GM19324 (cell line): Measurements from ENCODE around the gene HOXC4.

Experiments used
- ATAC-seq: cut with Tn5 transposase; IDR thresholded peaks from one replicate; pipeline ENCODE4 v1.9.1; 2021; ENCODE audit warnings: mild to moderate bottlenecking, moderate library complexity; ENCODE audit not compliant: unreplicated experiment, low FRiP score

HOXC4 gene

DNA sequence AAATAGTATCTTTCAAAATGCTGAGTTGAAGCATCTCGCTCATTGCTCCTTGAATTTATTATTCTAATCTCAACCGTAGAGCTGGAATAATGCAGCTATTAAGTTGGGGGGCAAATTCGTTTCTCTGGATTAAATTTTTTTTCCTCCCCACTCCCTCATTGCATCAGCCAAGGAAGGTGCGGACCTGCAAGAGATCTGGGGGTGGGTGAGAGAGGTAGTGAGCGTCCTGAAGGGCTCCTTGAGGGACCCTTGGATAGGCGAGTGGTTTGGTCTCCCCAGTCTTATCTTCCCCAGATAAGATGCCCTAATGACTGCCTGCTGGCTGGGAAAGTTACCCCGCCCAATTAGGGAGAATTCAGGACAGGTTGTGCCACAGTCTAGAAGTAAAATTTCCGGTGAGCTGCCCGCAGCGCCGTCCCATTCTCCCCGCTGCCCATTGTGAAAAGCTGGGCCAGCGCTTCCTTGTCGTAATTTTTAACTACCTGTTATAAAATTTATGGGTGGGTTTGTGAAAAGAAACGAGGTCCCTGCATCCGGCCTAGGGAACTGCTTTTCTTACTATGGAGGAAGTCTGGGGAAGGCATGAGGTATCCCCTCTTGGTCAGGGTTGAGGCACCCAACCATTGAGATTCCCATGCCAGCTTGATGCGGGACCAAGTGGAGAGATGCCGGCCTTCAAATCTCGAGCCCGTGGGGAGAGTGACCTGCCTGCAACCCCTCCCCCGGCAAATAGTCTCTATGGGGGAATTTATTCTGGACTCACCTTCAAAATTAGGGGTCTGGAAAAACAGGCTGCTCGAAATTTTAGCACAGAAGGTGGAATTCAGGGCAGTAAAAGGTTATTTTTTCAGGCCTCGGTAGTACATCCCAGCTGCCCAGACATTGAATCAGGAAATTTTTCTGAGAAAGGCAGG lies 38.4 kb upstream of the HOXC4 start:
- no peak for ATAC-seq

- no peak for ATAC-seq
These were observed 37.6 kb upstream of the HOXC4 start for GRCh38 chr12:54016051-54016450.

GRCh38 chr12:54016478-54016964 lies 37.1 kb upstream of the HOXC4 start:
- ATAC-seq = no peak

DNA sequence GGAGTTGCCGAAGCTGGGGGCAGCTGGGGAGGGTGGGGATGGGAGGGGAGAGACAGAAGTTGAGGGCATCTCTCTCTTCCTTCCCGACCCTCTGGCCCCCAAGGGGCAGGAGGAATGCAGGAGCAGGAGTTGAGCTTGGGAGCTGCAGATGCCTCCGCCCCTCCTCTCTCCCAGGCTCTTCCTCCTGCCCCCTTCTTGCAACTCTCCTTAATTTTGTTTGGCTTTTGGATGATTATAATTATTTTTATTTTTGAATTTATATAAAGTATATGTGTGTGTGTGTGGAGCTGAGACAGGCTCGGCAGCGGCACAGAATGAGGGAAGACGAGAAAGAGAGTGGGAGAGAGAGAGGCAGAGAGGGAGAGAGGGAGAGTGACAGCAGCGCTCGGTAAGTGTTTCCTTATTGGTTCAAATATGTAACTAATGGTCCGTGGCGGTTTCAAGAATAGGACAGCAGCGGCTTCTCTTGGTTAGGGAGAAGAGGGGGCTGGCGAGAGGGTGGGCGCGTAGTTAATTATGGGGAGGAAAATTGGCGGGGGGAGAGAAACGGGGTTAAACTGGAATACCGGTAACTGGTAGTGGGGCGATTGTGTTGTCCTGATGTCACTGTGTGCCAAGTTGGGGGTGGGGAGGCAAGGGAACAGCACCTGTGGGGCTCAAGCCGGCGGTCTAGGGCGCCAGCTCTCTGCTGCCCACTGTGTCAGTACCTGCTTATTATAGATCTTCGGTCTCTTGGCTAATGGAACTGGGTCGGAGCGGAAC lies 36.4 kb upstream of the HOXC4 start:
- ATAC-seq = peak; percentile 12

GRCh38 chr12:54017878-54018467 lies 35.7 kb upstream of the HOXC4 start:
- peak; percentile 79 for ATAC-seq

GRCh38 chr12:54018468-54018984 lies 35.1 kb upstream of the HOXC4 start:
- ATAC-seq = no peak

DNA sequence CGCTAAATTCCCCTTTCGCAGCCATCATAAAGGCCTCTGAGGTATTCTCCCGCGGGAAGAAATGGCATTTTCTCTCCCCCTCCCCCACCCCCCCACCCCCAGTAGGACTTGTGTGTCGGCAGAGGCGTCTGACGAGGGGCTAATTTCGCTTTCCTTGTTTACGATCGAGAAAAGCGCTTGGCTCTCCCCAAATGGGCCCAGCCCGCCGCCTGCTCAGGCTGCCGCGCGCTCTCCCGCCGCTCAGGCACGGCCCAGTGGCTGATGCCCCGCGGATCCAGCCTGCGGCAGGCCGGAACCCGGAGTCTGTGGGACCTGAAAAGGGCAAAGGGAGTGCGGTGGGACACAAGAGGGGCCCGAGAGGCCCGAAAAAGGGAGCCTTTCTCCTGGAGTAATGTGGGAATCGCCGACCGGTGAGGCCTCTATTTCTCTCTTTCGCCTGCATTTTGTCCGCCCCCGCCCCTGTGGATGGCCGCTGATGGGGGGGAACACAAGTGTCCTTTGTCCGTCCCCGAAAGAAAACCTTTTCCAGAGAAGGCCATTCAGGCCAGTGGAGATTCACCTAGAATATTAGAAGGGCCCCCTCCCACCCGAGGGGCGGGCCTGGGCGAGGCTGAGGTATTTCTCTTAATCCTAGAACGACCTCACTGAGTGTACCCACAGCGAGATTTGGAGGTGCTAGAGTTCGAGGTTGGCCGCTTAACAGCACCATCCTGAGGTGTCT lies 34.4 kb upstream of the HOXC4 start:
- ATAC-seq = no peak

- ATAC-seq = no peak
These were observed 33.6 kb upstream of the HOXC4 start for GRCh38 chr12:54019924-54020590.

- no peak for ATAC-seq
These were observed 32.8 kb upstream of the HOXC4 start for GRCh38 chr12:54020591-54021405.

DNA sequence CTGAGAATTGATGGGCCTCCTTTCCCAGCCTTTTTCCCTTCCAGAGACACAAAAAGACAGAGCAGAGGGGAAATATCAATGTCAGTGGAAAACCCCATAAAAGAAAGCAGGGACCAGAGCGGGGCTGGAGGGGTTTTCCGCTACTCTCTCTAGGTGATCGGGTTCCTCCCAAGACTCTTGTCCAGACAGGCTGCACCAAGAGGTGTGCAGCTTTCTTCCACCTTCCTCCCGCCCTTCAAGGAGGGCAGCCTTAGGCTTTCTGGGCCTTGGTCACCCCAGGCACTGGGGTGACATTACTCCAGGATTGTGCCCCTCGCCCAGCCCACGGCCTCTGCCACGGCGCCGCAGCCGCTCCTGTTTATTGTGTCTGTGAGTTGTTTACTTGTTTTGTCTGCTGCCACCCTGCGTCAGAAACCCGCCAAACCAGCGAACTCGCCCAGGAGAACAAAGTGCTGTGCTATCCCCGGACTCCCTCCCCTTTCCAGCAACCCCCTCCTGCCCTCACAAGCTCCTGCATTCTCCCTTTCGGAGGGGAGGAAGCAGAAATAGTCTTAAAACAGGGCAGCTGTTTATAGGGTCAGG lies 32.1 kb upstream of the HOXC4 start:
- ATAC-seq = no peak

DNA sequence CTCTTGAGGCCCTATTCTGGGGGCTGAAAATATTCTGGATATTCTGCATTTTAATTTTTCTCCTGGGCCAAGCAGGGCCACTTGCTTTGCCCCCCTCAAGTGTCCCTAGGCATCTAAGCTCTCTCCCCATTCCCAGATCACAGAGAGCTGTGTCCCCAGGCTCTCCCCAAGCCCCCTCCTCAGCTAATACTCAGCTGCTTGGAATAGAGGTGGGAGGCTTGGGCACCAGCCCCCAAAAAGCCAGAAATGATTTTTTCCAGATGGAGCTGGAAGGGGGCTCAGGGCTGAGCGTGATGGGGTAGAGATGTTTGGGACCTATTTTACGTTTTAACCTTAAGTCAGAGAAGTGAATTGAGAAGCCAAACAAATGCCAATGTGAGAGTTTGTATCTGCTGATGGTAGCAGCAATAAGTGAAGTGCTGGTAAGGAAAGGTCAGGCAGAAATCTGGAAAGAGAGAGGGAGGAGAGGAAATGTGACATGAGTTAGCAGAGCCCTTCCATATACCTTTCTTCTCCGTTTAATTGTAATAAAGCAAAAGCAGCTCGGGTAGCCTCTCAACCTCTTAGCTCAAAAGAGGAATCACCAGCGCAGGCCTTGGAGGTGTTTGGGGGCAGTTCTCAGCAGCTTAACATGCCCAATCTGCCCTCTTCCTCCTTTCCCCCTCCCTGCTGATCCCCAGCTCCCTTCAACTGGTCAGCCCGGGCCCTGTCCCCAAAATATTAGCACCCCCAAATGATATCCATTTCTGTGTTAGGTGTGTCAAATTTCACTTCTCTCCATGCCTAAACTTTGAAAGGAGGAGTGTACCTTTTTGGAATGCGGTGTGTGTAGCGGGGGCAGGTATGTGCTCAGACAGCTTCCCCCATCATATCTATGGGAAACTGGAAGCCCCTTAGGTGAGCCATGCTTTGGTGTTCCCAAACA lies 30.4 kb upstream of the HOXC4 start:
- no peak for ATAC-seq

DNA sequence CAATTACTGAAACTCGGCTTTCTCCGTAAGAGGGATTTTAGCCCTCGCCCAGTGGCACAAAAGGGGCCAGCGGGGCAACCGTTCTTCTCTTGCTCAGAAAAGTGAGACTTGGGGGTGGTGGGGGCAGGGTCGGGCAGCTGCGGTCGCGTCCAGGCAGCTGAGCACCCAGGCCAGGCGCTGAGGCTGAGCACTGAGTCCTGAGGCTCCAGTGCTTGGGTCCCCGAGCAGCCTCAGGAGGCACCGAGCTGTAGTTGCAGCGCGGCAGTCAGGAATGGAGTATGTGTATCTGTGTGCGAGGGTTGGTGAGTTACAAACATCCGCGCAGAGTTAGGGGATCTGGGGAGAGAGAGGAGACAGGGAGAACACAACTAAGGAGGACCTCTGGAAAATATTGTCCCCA lies 29.5 kb upstream of the HOXC4 start:
- no peak for ATAC-seq

GRCh38 chr12:54024581-54025305 lies 28.9 kb upstream of the HOXC4 start:
- no peak for ATAC-seq

DNA sequence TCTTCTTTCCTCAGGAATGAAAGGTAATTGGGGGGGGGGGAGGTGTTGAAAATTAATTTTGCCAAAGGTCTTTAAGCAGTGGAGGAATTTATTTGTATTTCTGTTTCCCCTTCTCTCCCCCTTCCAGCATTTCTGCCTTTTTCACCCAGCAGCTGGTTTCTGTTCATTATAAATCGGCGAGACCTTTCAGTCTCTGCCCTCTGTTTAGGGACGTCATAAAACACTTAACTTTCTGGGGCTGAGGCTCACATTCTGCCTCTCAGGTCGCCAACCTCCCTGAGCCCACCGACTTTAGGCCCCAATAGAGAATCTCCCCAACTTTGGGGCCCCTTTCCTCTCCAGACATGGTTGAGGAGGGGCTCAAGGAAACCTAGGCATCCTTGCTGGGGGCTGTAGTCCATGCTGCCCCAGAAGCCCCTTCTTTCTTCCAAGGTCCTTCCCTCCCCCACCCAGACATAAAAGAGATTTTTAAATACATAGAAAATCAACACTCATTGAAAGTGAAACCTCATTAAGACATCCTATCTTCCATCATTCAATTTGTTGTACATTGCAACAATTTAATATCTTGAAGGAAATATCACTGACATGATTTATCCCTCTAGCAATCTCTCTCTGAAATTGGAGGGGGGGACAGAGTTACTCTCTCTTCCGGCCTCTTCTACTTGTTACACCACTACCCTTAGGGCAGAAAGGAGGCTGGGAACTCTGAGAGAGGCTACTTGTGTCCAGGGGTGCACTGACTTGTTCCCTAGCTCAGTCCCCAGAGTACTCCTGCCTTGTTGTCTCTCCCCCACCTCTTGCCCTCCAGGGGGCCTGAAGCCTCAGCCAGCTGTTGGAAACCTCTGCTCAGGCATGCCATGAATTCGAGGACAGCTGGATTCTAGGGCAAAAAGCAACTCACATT lies 27.9 kb upstream of the HOXC4 start:
- no peak for ATAC-seq

- no peak for ATAC-seq
These were observed 26.8 kb upstream of the HOXC4 start for GRCh38 chr12:54026640-54027441.
